Tibial nerve (tissue), 4 donors: ENCODE data around the gene OR2AE1. TPM values are rescaled to one million over a fixed set of nuclear protein-coding genes. Genes with fewer than 3 reads are reported as not detected.

Experiments used
- DNase-seq, 2 donors: peaks; one replicate each; pipeline ENCODE4 v3.0.0-alpha.2; 2019; ENCODE audit warnings: low spot score in 2 of 2
- H3K27ac ChIP-seq, 4 donors: fragments of 200-600 bp; sonication (generic) in 3 of 4; one replicate each; pipeline ENCODE4 v1.5.1; 2017 to 2019; ENCODE audit warnings: mild to moderate bottlenecking in 1 of 4
- H3K27me3 ChIP-seq, 2 donors: fragments of 200-600 bp; sonication (generic) in 1 of 2; one replicate each; pipeline versions ENCODE4 v1.5.1 to v1.6.0; 2017 to 2019
- H3K36me3 ChIP-seq, 3 donors: fragments of 200-600 bp; sonication (generic); one replicate each; pipeline ENCODE4 v1.5.1; 2018 to 2019
- H3K4me1 ChIP-seq, 4 donors: fragments of 200-600 bp; sonication (generic) in 3 of 4; one replicate each; pipeline ENCODE4 v1.5.1; 2017 to 2019
- H3K4me3 ChIP-seq, 4 donors: fragments of 200-600 bp; sonication (generic) in 3 of 4; one replicate each; pipeline ENCODE4 v1.5.1; 2017 to 2019; ENCODE audit warnings: mild to moderate bottlenecking in 1 of 4, moderate library complexity in 1 of 4
- H3K9me3 ChIP-seq, 4 donors: fragments of 200-600 bp; sonication (generic) in 3 of 4; one replicate each; pipeline ENCODE4 v1.5.1; 2017 to 2019
- CTCF ChIP-seq, 5 experiments: fragments of 200-600 bp in 3 of 5; fragments of 450-650 bp in 2 of 5; sonication (generic) in 3 of 5; IDR thresholded peaks; one replicate each; pipeline ENCODE4 v1.5.1; 2016 to 2019; ENCODE audit warnings: antibody characterized with exemption in 5 of 5, mild to moderate bottlenecking in 3 of 5, moderate library complexity in 2 of 5
- EP300 ChIP-seq, 2 donors: sonication (generic); formaldehyde crosslinking; IDR thresholded peaks; one replicate each; pipeline ENCODE4 v1.6.1; 2017; ENCODE audit warnings: antibody characterized with exemption in 2 of 2, mild to moderate bottlenecking in 1 of 2
- POLR2A ChIP-seq, 2 donors: fragments of 450-650 bp; IDR thresholded peaks; one replicate each; pipeline ENCODE4 v1.6.1; 2017; ENCODE audit warnings: antibody characterized with exemption in 2 of 2, mild to moderate bottlenecking in 2 of 2, moderate library complexity in 2 of 2
- WGBS, 2 donors: methylation state at CpG; one replicate each; pipeline ENCODE4 v1.1.5; 2018; 5-methylcytosine and 5-hydroxymethylcytosine counted together
- total RNA-seq, 4 donors: library from RNA; depleted of rRNA; stranded (reverse); fragments of >200 nt; gene quantifications; one replicate each; pipeline ENCODE4 v1.1.0, GENCODE V29; 2016

Gene OR2AE1
- total RNA-seq = 1 to 10 TPM in 1 of 4 donors, not detected in 3; 2.0 TPM

- DNase-seq = no peak
- WGBS, 2 donors = 87 to 92% methylated on average over 3 of the region's 3 CpGs
- no peaks in the 10 kb centered on the region for H3K9me3 ChIP-seq
These were observed at the start of gene OR2AE1 for GRCh38 chr7:99876933-99877332. Gene OR2AE1 (minus strand): TSS chr7:99877033. CDS start chr7:99877033, 0 bp downstream.

GRCh38 chr7:99926321-99926720 lies 49.5 kb upstream of the OR2AE1 start:
- Histone ChIP-seq H3K27me3 (no peaks in the 10 kb centered on the region), H3K36me3 (peaks cover 0 to 5% (median 0%) of the 10 kb centered on the region in 3 donors), H3K4me3 (no peak overlapping the region), H3K9me3 (no peaks in the 10 kb centered on the region), H3K27ac (no peak overlapping the region), H3K4me1 (peaks cover 0 to 13% (median 5%) of the 10 kb centered on the region in 4 donors)
- TF ChIP-seq CTCF (IDR thresholded peaks at IDR 0.05) = no peak
- TF ChIP-seq POLR2A (IDR thresholded peaks at IDR 0.05) = no peak
- TF ChIP-seq EP300 (IDR thresholded peaks at IDR 0.05) = no peak
- DNase-seq = no peak

More at GRCh38 chr7:99876933-99877332, at the start of gene OR2AE1:
- H3K36me3 ChIP-seq = peaks cover 0 to 9% (median 0%) of the 10 kb centered on the region in 3 donors
- no peaks in the 10 kb centered on the region for H3K27me3 ChIP-seq
- TF ChIP-seq EP300 (IDR thresholded peaks at IDR 0.05) (no peak), CTCF (IDR thresholded peaks at IDR 0.05) (no peak), POLR2A (IDR thresholded peaks at IDR 0.05) (no peak)
- no peak within 1 kb of the TSS for H3K4me3 ChIP-seq
- H3K4me1 ChIP-seq = no peaks in the 10 kb centered on the region
- no peak within 1 kb of the TSS for H3K27ac ChIP-seq

GRCh38 chr7:99923200-99923599 lies 46.4 kb upstream of the OR2AE1 start:
- Histone ChIP-seq H3K36me3 (peaks cover 0 to 5% (median 0%) of the 10 kb centered on the region in 3 donors), H3K4me3 (no peak overlapping the region), H3K27me3 (no peaks in the 10 kb centered on the region), H3K27ac (no peak overlapping the region), H3K9me3 (no peaks in the 10 kb centered on the region), H3K4me1 (peaks cover 0 to 20% (median 10%) of the 10 kb centered on the region in 4 donors)
- TF ChIP-seq POLR2A (IDR thresholded peaks at IDR 0.05) = no peak
- no peak for TF ChIP-seq EP300 (IDR thresholded peaks at IDR 0.05)
- TF ChIP-seq CTCF (IDR thresholded peaks at IDR 0.05) = no peak
- WGBS, 2 donors = 85 to 91% methylated on average over 3 of the region's 3 CpGs
- no peak for DNase-seq

GRCh38 chr7:99920149-99920548 lies 43.3 kb upstream of the OR2AE1 start:
- Histone ChIP-seq H3K36me3 (peaks cover 0 to 20% (median 0%) of the 10 kb centered on the region in 3 donors), H3K9me3 (no peaks in the 10 kb centered on the region), H3K27me3 (no peaks in the 10 kb centered on the region), H3K27ac (peak overlapping the region in 2 of 4 donors; percentile 94 to 96), H3K4me1 (peaks cover 0 to 51% (median 29%) of the 10 kb centered on the region in 4 donors), H3K4me3 (peak overlapping the region; percentile 70 to 85 (median 82))
- no peak for DNase-seq
- TF ChIP-seq CTCF (IDR thresholded peaks at IDR 0.05) (no peak), EP300 (IDR thresholded peaks at IDR 0.05) (no peak), POLR2A (IDR thresholded peaks at IDR 0.05) (no peak)
- 79% methylated on average over 3 of the region's 3 CpGs for WGBS, 2 donors

- Histone ChIP-seq H3K27ac (peak overlapping the region; percentile 51 to 96 (median 93)), H3K4me3 (peak overlapping the region; percentile 70 to 85 (median 82)), H3K36me3 (peaks cover 0 to 24% (median 0%) of the 10 kb centered on the region in 3 donors), H3K27me3 (no peaks in the 10 kb centered on the region), H3K4me1 (peaks cover 0 to 55% (median 29%) of the 10 kb centered on the region in 4 donors), H3K9me3 (no peaks in the 10 kb centered on the region)
- TF ChIP-seq CTCF (IDR thresholded peaks at IDR 0.05) (no peak), EP300 (IDR thresholded peaks at IDR 0.05) (no peak), POLR2A (IDR thresholded peaks at IDR 0.05) (no peak)
- WGBS, 2 donors = 39 to 43% methylated on average over 4 of the region's 4 CpGs
- DNase-seq = no peak
These were observed 42.9 kb upstream of the OR2AE1 start for GRCh38 chr7:99919814-99920112.
